Mesenchymal stem cell (in vitro differentiated cells and primary cell): ENCODE measurements around the gene DSG1.
"Not testable (repeated sequence)": the region's sequence is repeated elsewhere in the genome, so short reads cannot be mapped to it uniquely, and the experiment has no call there.

Experiments
- DNase-seq: peaks from one replicate; pipeline ENCODE4 v3.0.0-alpha.2; 2013
- H2AFZ ChIP-seq: one replicate; pipeline ENCODE4 v1.6.1; 2013; ENCODE audit warnings: low read depth, mild to moderate bottlenecking, control low read depth, inconsistent platforms, low read length, moderate library complexity
- H2AK5ac ChIP-seq: 2 replicates; pipeline ENCODE4 v1.6.1; 2013; ENCODE audit warnings: low read length, moderate library complexity, mild to moderate bottlenecking, inconsistent platforms; ENCODE audit not compliant: severe bottlenecking
- H2BK120ac ChIP-seq: one replicate; pipeline ENCODE4 v1.6.1; 2013; ENCODE audit warnings: low read depth, mild to moderate bottlenecking, inconsistent platforms, low read length, moderate library complexity
- H2BK12ac ChIP-seq, 2 experiments: one replicate each; pipeline ENCODE4 v1.6.1; 2013; ENCODE audit warnings: inconsistent platforms in 2 of 2, low read length in 2 of 2, mild to moderate bottlenecking in 2 of 2, moderate library complexity in 2 of 2, control low read depth in 1 of 2
- H2BK15ac ChIP-seq: one replicate; pipeline ENCODE4 v1.6.1; 2013; ENCODE audit warnings: mild to moderate bottlenecking, low read depth, inconsistent platforms; ENCODE audit not compliant: poor library complexity, severe bottlenecking
- H2BK5ac ChIP-seq: 2 replicates; pipeline ENCODE4 v1.6.1; 2013; ENCODE audit warnings: low read depth, mild to moderate bottlenecking, low read length, control low read depth, inconsistent platforms; ENCODE audit not compliant: poor library complexity, severe bottlenecking
- H3K14ac ChIP-seq, 2 experiments: one replicate each; pipeline ENCODE4 v1.6.1; 2013; ENCODE audit warnings: inconsistent platforms in 2 of 2, low read length in 2 of 2, control low read depth in 1 of 2, mild to moderate bottlenecking in 1 of 2, moderate library complexity in 1 of 2
- H3K18ac ChIP-seq, 2 experiments: one replicate each; pipeline ENCODE4 v1.6.1; 2013; ENCODE audit warnings: inconsistent platforms in 2 of 2, low read length in 2 of 2, control low read depth in 1 of 2, low read depth in 1 of 2, mild to moderate bottlenecking in 1 of 2
- H3K23ac ChIP-seq, 2 experiments: one replicate each; pipeline ENCODE4 v1.6.1; 2013; ENCODE audit warnings: inconsistent platforms in 2 of 2, low read length in 2 of 2, mild to moderate bottlenecking in 2 of 2, moderate library complexity in 2 of 2, control low read depth in 1 of 2
- H3K27ac ChIP-seq: 2 replicates; pipeline ENCODE4 v1.5.1; 2013; ENCODE audit warnings: mild to moderate bottlenecking, moderate library complexity, low read length, control low read depth, inconsistent platforms; ENCODE audit not compliant: poor library complexity, severe bottlenecking
- H3K27me3 ChIP-seq, 2 experiments: 2 replicates each; pipeline versions ENCODE4 v1.6.1 to v1.7.0; 2013; ENCODE audit warnings: low read length in 2 of 2, mild to moderate bottlenecking in 2 of 2, moderate library complexity in 2 of 2, control low read depth in 1 of 2, inconsistent platforms in 1 of 2; ENCODE audit not compliant: control insufficient read depth in 1 of 2, insufficient read depth in 1 of 2
- H3K36me3 ChIP-seq, 2 experiments: 2 replicates each; pipeline versions ENCODE4 v1.6.1 to v1.7.0; 2013; ENCODE audit warnings: low read length in 2 of 2, control low read depth in 1 of 2, inconsistent platforms in 1 of 2, low read depth in 1 of 2, mild to moderate bottlenecking in 1 of 2; ENCODE audit not compliant: insufficient read depth in 2 of 2, control insufficient read depth in 1 of 2
- H3K4ac ChIP-seq, 2 experiments: one replicate each; pipeline ENCODE4 v1.6.1; 2013; ENCODE audit warnings: inconsistent platforms in 2 of 2, low read length in 2 of 2, mild to moderate bottlenecking in 2 of 2, moderate library complexity in 2 of 2, control low read depth in 1 of 2, low read depth in 1 of 2
- H3K4me1 ChIP-seq: 2 replicates; pipeline ENCODE4 v1.6.1; 2013; ENCODE audit warnings: low read depth, low read length, control low read depth; ENCODE audit not compliant: control insufficient read depth, insufficient read depth
- H3K4me2 ChIP-seq: 2 replicates; pipeline ENCODE4 v1.6.1; 2013; ENCODE audit warnings: low read length, mild to moderate bottlenecking, inconsistent platforms; ENCODE audit not compliant: poor library complexity, severe bottlenecking
- H3K4me3 ChIP-seq, 2 experiments: 2 replicates each; pipeline versions ENCODE4 v1.5.1 to v1.7.0; 2013; ENCODE audit warnings: low read length in 2 of 2, mild to moderate bottlenecking in 2 of 2, control low read depth in 1 of 2, low read depth in 1 of 2; ENCODE audit not compliant: insufficient read depth in 1 of 2
- H3K79me1 ChIP-seq: replicated peaks from 2 replicates; pipeline ENCODE4 v1.6.1; 2013; ENCODE audit warnings: mild to moderate bottlenecking, control low read depth, low read length, inconsistent platforms; ENCODE audit not compliant: poor library complexity, severe bottlenecking
- H3K9ac ChIP-seq: 2 replicates; pipeline ENCODE4 v1.7.0; 2013; ENCODE audit warnings: mild to moderate bottlenecking, low read length, moderate library complexity
- H3K9me3 ChIP-seq: 2 replicates; pipeline ENCODE4 v1.7.0; 2013; ENCODE audit warnings: mild to moderate bottlenecking, low read length; ENCODE audit not compliant: control insufficient read depth
- H4K8ac ChIP-seq: one replicate; pipeline ENCODE4 v1.6.1; 2013; ENCODE audit warnings: inconsistent platforms, mild to moderate bottlenecking, low read length, moderate library complexity
- H4K91ac ChIP-seq: one replicate; pipeline ENCODE4 v1.6.1; 2013; ENCODE audit warnings: mild to moderate bottlenecking, low read length, inconsistent platforms
- WGBS: methylation state at CpG from one replicate; pipeline ENCODE4 v1.1.7; 2013; ENCODE audit warnings: mixed read lengths; 5-methylcytosine and 5-hydroxymethylcytosine counted together

The DSG1 gene

GRCh38 chr18:31280502-31280901 is 37.5 kb upstream of the DSG1 start:
- H3K4me1 ChIP-seq: no peaks in the 10 kb centered on the region
- no peak overlapping the region for H2BK15ac ChIP-seq
- 98% methylated on average over 1 of the region's 2 CpGs for WGBS
- H3K36me3 ChIP-seq: no peaks in the 10 kb centered on the region
- no peaks in the 10 kb centered on the region for H3K79me1 ChIP-seq
- H2BK12ac ChIP-seq: no peak overlapping the region
- H2BK120ac ChIP-seq: peak overlapping the region; percentile 34
- no peak overlapping the region for H3K9ac ChIP-seq
- no peak overlapping the region for H4K91ac ChIP-seq
- no peak overlapping the region for H3K4me3 ChIP-seq
- no peak overlapping the region for H3K27ac ChIP-seq
- no peaks in the 10 kb centered on the region for H3K9me3 ChIP-seq
- H3K4me2 ChIP-seq: no peak overlapping the region
- H3K18ac ChIP-seq: no peak overlapping the region
- no peak for DNase-seq
- no peak overlapping the region for H2AFZ ChIP-seq
- no peak overlapping the region for H4K8ac ChIP-seq
- no peaks in the 10 kb centered on the region for H3K27me3 ChIP-seq
- H3K14ac ChIP-seq: no peak overlapping the region
- no peak overlapping the region for H2AK5ac ChIP-seq
- no peak overlapping the region for H2BK5ac ChIP-seq
- no peak overlapping the region for H3K23ac ChIP-seq
- no peak overlapping the region for H3K4ac ChIP-seq

GRCh38 chr18:31281437-31281836 is 36.5 kb upstream of the DSG1 start:
- no peak overlapping the region for H2BK5ac ChIP-seq
- H3K79me1 ChIP-seq: no peaks in the 10 kb centered on the region
- no peak overlapping the region for H2BK12ac ChIP-seq
- H3K4me2 ChIP-seq: no peak overlapping the region
- H3K4me3 ChIP-seq: no peak overlapping the region
- H3K27me3 ChIP-seq: no peaks in the 10 kb centered on the region
- no peak overlapping the region for H3K4ac ChIP-seq
- no peaks in the 10 kb centered on the region for H3K36me3 ChIP-seq
- no peak overlapping the region for H2AK5ac ChIP-seq
- no peak overlapping the region for H3K9ac ChIP-seq
- H3K18ac ChIP-seq: no peak overlapping the region
- H3K4me1 ChIP-seq: no peaks in the 10 kb centered on the region
- H4K8ac ChIP-seq: no peak overlapping the region
- H3K9me3 ChIP-seq: no peaks in the 10 kb centered on the region
- H2BK120ac ChIP-seq: no peak overlapping the region
- DNase-seq: no peak
- no peak overlapping the region for H3K23ac ChIP-seq
- no peak overlapping the region for H4K91ac ChIP-seq
- H3K27ac ChIP-seq: no peak overlapping the region
- no peak overlapping the region for H2BK15ac ChIP-seq
- no peak overlapping the region for H2AFZ ChIP-seq
- H3K14ac ChIP-seq: no peak overlapping the region

GRCh38 chr18:31289446-31289845 is 28.5 kb upstream of the DSG1 start:
- not testable (repeated sequence) for DNase-seq, H3K36me3 ChIP-seq, H3K23ac ChIP-seq, H2BK12ac ChIP-seq, H3K79me1 ChIP-seq, H3K27ac ChIP-seq, H2BK15ac ChIP-seq, H3K4ac ChIP-seq, H3K4me1 ChIP-seq, H3K9ac ChIP-seq, H3K4me3 ChIP-seq, H2AFZ ChIP-seq, H4K91ac ChIP-seq, H3K4me2 ChIP-seq, H4K8ac ChIP-seq, H3K27me3 ChIP-seq, H2AK5ac ChIP-seq, H2BK120ac ChIP-seq, H3K18ac ChIP-seq, H3K14ac ChIP-seq, H2BK5ac ChIP-seq
- 82% methylated on average over 3 of the region's 3 CpGs for WGBS
- peaks cover 26% of the 10 kb centered on the region for H3K9me3 ChIP-seq

GRCh38 chr18:31291688-31292087 is 26.3 kb upstream of the DSG1 start:
- Histone ChIP-seq H3K9ac (no peak overlapping the region), H3K27ac (no peak overlapping the region), H3K4ac (no peak overlapping the region), H2BK120ac (no peak overlapping the region), H2BK5ac (no peak overlapping the region), H4K91ac (no peak overlapping the region), H3K9me3 (peaks cover 26% of the 10 kb centered on the region), H2BK12ac (no peak overlapping the region), H4K8ac (no peak overlapping the region), H3K18ac (no peak overlapping the region), H3K27me3 (no peaks in the 10 kb centered on the region), H3K14ac (no peak overlapping the region), H2AK5ac (no peak overlapping the region), H3K4me1 (no peaks in the 10 kb centered on the region), H3K4me3 (no peak overlapping the region), H3K23ac (no peak overlapping the region), H3K79me1 (no peaks in the 10 kb centered on the region), H2BK15ac (no peak overlapping the region), H3K4me2 (no peak overlapping the region), H3K36me3 (no peaks in the 10 kb centered on the region), H2AFZ (no peak overlapping the region)
- no peak for DNase-seq
